22Rv1 (cell line): Measurements from ENCODE around the gene ABHD12.

Source experiments
- CTCF ChIP-seq: fragments of 450-650 bp; IDR thresholded peaks from 2 replicates; pipeline ENCODE4 v1.5.1; 2017; ENCODE audit warnings: mild to moderate bottlenecking
- ZFX ChIP-seq: fragments of 450-650 bp; IDR thresholded peaks from 2 replicates; pipeline ENCODE4 v1.6.1; 2017; ENCODE audit warnings: antibody characterized with exemption, borderline replicate concordance

GRCh38 chr20:25336561-25337422, 53.8 kb downstream of the ABHD12 start:
- no peak for TF ChIP-seq CTCF
- no peak for TF ChIP-seq ZFX
